Stimulated activated CD8-positive, alpha-beta memory T cell treated with anti-CD3 and anti-CD28 coated beads, Interleukin-15, amount 100 ng/mL, for 48 hours (primary cell): ENCODE measurements around the gene SP2.
A peak's percentile ranks its signal among the peaks of the same experiment; 100 is the strongest.

Experiments used
- DNase-seq, 2 donors: peaks; one replicate each; pipeline ENCODE4 v3.0.0-alpha.2; 2020; ENCODE audit warnings: low read depth in 2 of 2

Gene SP2

GRCh38 chr17:47949197-47949759 lies 53.2 kb downstream of the SP2 start:
- peak; percentile 64 to 70 for DNase-seq

DNA sequence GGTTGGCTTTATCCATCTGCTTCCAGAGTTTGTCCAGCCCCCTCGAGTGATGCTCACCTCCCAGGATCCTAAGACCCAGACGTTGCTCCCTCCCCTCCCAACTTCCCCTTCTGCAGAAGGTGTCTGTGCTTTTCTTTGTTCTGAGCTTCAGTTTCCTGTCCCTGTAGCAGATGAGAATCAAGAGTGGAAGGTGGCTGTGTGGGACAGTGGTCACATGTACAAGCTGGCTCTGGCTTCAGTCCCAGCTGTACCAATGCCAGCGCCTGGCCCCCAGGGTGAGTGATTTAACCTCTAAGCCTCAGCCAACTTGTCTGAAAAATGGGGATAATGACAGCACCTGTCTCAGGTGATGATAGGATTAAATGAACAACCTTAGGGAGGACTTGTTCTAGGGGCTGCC lies 53.9 kb downstream of the SP2 start:
- no peak for DNase-seq

DNA sequence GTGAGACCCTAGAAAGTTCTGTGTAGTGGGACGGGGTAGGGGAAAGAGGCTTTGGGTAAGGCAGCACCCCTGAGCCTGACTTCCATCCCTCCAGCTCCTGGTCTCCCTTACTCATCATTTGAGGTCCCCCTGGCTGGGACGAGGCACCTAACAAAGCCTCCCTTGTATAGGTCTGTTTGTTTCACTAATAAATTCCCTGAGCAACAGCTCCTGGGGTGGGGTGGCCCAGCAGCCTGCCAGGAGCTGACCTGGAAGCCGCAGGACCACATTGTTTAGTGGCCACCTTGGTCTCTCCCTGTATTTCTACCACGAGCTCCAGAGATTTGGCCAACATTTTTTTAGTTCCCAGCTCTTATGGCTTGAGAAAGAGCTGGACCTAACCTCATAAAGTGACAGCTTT lies 54.4 kb downstream of the SP2 start:
- DNase-seq, result no peak

- no peak for DNase-seq
Observed at GRCh38 chr17:47952171-47953021, 56.4 kb downstream of the SP2 start.

DNA sequence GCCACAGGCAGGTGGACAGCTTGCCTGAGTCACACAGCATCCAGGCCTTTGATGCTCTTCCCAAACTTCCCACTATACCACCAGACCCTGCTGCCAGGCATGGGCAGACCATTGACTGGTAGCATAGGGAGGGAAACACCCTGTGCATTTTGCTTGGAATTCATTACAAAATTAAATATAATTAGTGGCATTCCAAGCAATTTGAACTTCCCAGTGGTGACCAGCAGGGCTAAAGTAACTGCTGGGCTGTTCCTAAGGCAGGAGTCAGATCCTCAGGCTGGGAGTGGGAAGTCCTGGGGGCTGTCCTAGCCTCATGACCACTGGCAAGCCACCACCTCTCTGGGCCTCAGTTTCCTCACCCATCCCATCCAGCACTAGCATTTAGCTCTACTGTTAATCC lies 57.9 kb downstream of the SP2 start:
- no peak for DNase-seq

- DNase-seq, result no peak
Observed at GRCh38 chr17:47955497-47956461, 59.7 kb downstream of the SP2 start.

- no peak for DNase-seq
Observed at GRCh38 chr17:47956791-47957590, 61.0 kb downstream of the SP2 start.

- no peak for DNase-seq
Observed at GRCh38 chr17:47957591-47958490, 61.8 kb downstream of the SP2 start, which contains the start of gene PRR15L. TSS of gene PRR15L (minus strand) at chr17:47957883. CDS start at chr17:47953234, 4,649 bp downstream.

- no peak for DNase-seq
Observed at GRCh38 chr17:47959825-47960655, 64.0 kb downstream of the SP2 start.

GRCh38 chr17:47961406-47961805 lies 65.4 kb downstream of the SP2 start:
- DNase-seq, result no peak

- no peak for DNase-seq
Observed at GRCh38 chr17:47962901-47963300, 66.9 kb downstream of the SP2 start.

GRCh38 chr17:47964856-47965255 lies 68.8 kb downstream of the SP2 start:
- no peak for DNase-seq

- DNase-seq, result no peak
Observed at GRCh38 chr17:47966079-47966519, 70.1 kb downstream of the SP2 start.

GRCh38 chr17:47967607-47968252 lies 71.7 kb downstream of the SP2 start:
- no peak for DNase-seq

- no peak for DNase-seq
Observed at GRCh38 chr17:47968836-47969235, 72.8 kb downstream of the SP2 start.

GRCh38 chr17:47969930-47970724 lies 74.1 kb downstream of the SP2 start:
- DNase-seq, result no peak

- peak; percentile 100 for DNase-seq
Observed at GRCh38 chr17:47970725-47971499, 74.9 kb downstream of the SP2 start, which contains the start of gene CDK5RAP3. TSS of gene CDK5RAP3 (plus strand) at chr17:47971113. CDS start at chr17:47971147, 34 bp downstream.
